ENCODE results near the gene LSM10. TPM values are rescaled to one million over a fixed set of nuclear protein-coding genes. Genes with fewer than 3 reads are reported as not detected.

LSM10 gene
- total and polyA plus RNA-seq, 2 experiments from 2014 or later = 27.5 to 98.9 TPM

GRCh38 chr1:36377791-36378492, 19.8 kb downstream of the LSM10 start:
- no peak for TF ChIP-seq NANOG (IDR thresholded peaks at IDR 0.05; ENCODE audit: borderline replicate concordance)
- no peak for TF ChIP-seq CREB1 (CRISPR knock-in tag; IDR thresholded peaks at IDR 0.05; ENCODE audit: low read depth)
- TF ChIP-seq, protein P1, sequence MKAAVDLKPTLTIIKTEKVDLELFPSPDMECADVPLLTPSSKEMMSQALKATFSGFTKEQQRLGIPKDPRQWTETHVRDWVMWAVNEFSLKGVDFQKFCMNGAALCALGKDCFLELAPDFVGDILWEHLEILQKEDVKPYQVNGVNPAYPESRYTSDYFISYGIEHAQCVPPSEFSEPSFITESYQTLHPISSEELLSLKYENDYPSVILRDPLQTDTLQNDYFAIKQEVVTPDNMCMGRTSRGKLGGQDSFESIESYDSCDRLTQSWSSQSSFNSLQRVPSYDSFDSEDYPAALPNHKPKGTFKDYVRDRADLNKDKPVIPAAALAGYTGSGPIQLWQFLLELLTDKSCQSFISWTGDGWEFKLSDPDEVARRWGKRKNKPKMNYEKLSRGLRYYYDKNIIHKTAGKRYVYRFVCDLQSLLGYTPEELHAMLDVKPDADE (IDR thresholded peaks at IDR 0.05) = no peak
- TF ChIP-seq POLR2AphosphoS5 (IDR thresholded peaks at IDR 0.05; ENCODE audit: low read depth) = no peak
- TF ChIP-seq ZNF114 (CRISPR knock-in tag; IDR thresholded peaks at IDR 0.05) = no peak
- TF ChIP-seq ZNF331 (CRISPR knock-in tag; IDR thresholded peaks at IDR 0.05; ENCODE audit: low read depth) = no peak
- TF ChIP-seq EZH2phosphoT487 (IDR thresholded peaks at IDR 0.05; ENCODE audit: unreplicated experiment) = no peak
- TF ChIP-seq JUNB (IDR thresholded peaks at IDR 0.05; ENCODE audit: unreplicated experiment) = no peak
- TF ChIP-seq ZNF462 (CRISPR knock-in tag; IDR thresholded peaks at IDR 0.05) = no peak
- TF ChIP-seq EZH2 (IDR thresholded peaks at IDR 0.05; ENCODE audit: low read depth, unreplicated experiment) = no peak
- TF ChIP-seq, protein P2, sequence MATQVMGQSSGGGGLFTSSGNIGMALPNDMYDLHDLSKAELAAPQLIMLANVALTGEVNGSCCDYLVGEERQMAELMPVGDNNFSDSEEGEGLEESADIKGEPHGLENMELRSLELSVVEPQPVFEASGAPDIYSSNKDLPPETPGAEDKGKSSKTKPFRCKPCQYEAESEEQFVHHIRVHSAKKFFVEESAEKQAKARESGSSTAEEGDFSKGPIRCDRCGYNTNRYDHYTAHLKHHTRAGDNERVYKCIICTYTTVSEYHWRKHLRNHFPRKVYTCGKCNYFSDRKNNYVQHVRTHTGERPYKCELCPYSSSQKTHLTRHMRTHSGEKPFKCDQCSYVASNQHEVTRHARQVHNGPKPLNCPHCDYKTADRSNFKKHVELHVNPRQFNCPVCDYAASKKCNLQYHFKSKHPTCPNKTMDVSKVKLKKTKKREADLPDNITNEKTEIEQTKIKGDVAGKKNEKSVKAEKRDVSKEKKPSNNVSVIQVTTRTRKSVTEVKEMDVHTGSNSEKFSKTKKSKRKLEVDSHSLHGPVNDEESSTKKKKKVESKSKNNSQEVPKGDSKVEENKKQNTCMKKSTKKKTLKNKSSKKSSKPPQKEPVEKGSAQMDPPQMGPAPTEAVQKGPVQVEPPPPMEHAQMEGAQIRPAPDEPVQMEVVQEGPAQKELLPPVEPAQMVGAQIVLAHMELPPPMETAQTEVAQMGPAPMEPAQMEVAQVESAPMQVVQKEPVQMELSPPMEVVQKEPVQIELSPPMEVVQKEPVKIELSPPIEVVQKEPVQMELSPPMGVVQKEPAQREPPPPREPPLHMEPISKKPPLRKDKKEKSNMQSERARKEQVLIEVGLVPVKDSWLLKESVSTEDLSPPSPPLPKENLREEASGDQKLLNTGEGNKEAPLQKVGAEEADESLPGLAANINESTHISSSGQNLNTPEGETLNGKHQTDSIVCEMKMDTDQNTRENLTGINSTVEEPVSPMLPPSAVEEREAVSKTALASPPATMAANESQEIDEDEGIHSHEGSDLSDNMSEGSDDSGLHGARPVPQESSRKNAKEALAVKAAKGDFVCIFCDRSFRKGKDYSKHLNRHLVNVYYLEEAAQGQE (IDR thresholded peaks at IDR 0.05; ENCODE audit: unreplicated experiment) = no peak
- TF ChIP-seq CTCF (conservative IDR thresholded peaks at IDR 0.05; ENCODE audit: low read depth in 2 of 2) = no peak
- no peak for TF ChIP-seq STAT1 (IDR thresholded peaks at IDR 0.05; ENCODE audit: unreplicated experiment)
- no peak overlapping the region for H3K4me3 Mint-ChIP-seq
- Histone ChIP-seq H2AFZ (no peak overlapping the region), H3K4me2 (no peak overlapping the region), H3K27ac (ENCODE audit: low read depth) (no peak overlapping the region), H3K9me2 (ENCODE audit: insufficient read depth) (no peaks in the 10 kb centered on the region), H4K20me1 (replicated peaks; ENCODE audit: insufficient read depth) (peaks cover 27% of the 10 kb centered on the region), H3K36me3 (ENCODE audit: insufficient read depth) (no peaks in the 10 kb centered on the region), H3K4me3 (no peak overlapping the region), H3K4me1 (ENCODE audit: insufficient read depth) (peaks cover 22% of the 10 kb centered on the region), H3F3A (replicated peaks; ENCODE audit: low read depth) (peaks cover 11% of the 10 kb centered on the region), H3K79me2 (replicated peaks; ENCODE audit: insufficient read depth) (peaks cover 90% of the 10 kb centered on the region), H3K27me3 (ENCODE audit: insufficient read depth) (no peaks in the 10 kb centered on the region)
- H3K9me3 Mint-ChIP-seq = no peaks in the 10 kb centered on the region
- DNase-seq (ENCODE audit: low spot score) = no peak
- H3K36me3 Mint-ChIP-seq (ENCODE audit: low read depth) = peaks cover 4% of the 10 kb centered on the region
- peak overlapping the region; percentile 70; the same call in 1 of the 2 replicates for H3K27ac Mint-ChIP-seq
- peaks cover 3% of the 10 kb centered on the region for H3K27me3 Mint-ChIP-seq (ENCODE audit: insufficient read depth, low read depth, poor library complexity)
- ATAC-seq = no peak
- H3K4me1 Mint-ChIP-seq = peaks cover 37% of the 10 kb centered on the region

Measured in GM23338 (cell line).